Panc1 (cell line): Measurements from ENCODE around the gene INTS11. TPM values are rescaled to one million over a fixed set of nuclear protein-coding genes. Genes with fewer than 3 reads are reported as not detected.
A peak's percentile ranks its signal among the peaks of the same experiment; 100 is the strongest.

Experiments used
- ATAC-seq: fragments of 200-7000 bp; cut with Tn5 transposase; 2 replicates; pipeline ENCODE4 v1.9.1; 2020; ENCODE audit warnings: mild to moderate bottlenecking, moderate library complexity
- BruUV-seq: library from RNA; stranded (reverse); fragments of 400-500 nt; replicated peaks from 2 replicates; lab custom pipeline; 2021; lab: Mats Ljungman, UMichigan
- CTCF ChIA-PET: fragments of 300-600 bp; sonication (Branson Sonifier 250); formaldehyde crosslinking; loops from one replicate; lab custom pipeline; 2022; ENCODE audit warnings: antibody characterized with exemption; lab: Charles Lee
- POLR2A ChIA-PET: fragments of 300-600 bp; sonication (Branson Sonifier 250); formaldehyde crosslinking; loops from one replicate; lab custom pipeline; 2022; ENCODE audit warnings: antibody characterized with exemption; lab: Charles Lee
- DNase-seq: peaks from one replicate; pipeline ENCODE4 v3.0.0-alpha.2; 2010; ENCODE audit warnings: low read depth, low spot score
- H3K27ac ChIP-seq: 2 replicates; pipeline ENCODE4 v1.5.1; 2011; ENCODE audit warnings: mild to moderate bottlenecking, low read length, inconsistent platforms
- H3K27me3 ChIP-seq: fragments of 200-500 bp; sonication (Bioruptor generic); 2 replicates; pipeline ENCODE4 v1.6.0; 2014; ENCODE audit warnings: low read length, inconsistent platforms; ENCODE audit not compliant: control insufficient read depth, insufficient read depth
- H3K36me3 ChIP-seq: fragments of 200-500 bp; sonication (Bioruptor generic); 2 replicates; pipeline ENCODE4 v1.5.1; 2014; ENCODE audit warnings: inconsistent platforms, mild to moderate bottlenecking, low read length, moderate library complexity; ENCODE audit not compliant: control insufficient read depth, insufficient read depth
- H3K4me1 ChIP-seq: 2 replicates; pipeline ENCODE4 v1.5.1; 2011; ENCODE audit warnings: inconsistent platforms, mild to moderate bottlenecking, low read length, moderate library complexity; ENCODE audit not compliant: control insufficient read depth, insufficient read depth
- H3K4me3 ChIP-seq, 2 experiments: 2 replicates each; pipeline ENCODE4 v1.5.1; 2011 to 2012; ENCODE audit warnings: low read depth in 2 of 2, low read length in 2 of 2, mild to moderate bottlenecking in 2 of 2, inconsistent platforms in 1 of 2, moderate library complexity in 1 of 2
- H3K9me3 ChIP-seq: fragments of 200-500 bp; sonication (Bioruptor generic); 2 replicates; pipeline ENCODE4 v1.5.1; 2014; ENCODE audit warnings: low read depth, mild to moderate bottlenecking, inconsistent platforms, low read length, moderate library complexity; ENCODE audit not compliant: control insufficient read depth, insufficient read depth
- POLR2AphosphoS5 ChIP-seq: IDR thresholded peaks from 2 replicates; pipeline ENCODE4 v1.6.1; 2012; ENCODE audit warnings: mild to moderate bottlenecking, low read depth, low read length, moderate library complexity
- SIN3A ChIP-seq: IDR thresholded peaks from 2 replicates; pipeline ENCODE4 v1.6.1; 2012; ENCODE audit warnings: low read depth, mild to moderate bottlenecking, low read length, moderate library complexity, borderline replicate concordance; ENCODE audit not compliant: insufficient read depth
- TCF7L2 ChIP-seq: IDR thresholded peaks from 2 replicates; pipeline ENCODE4 v1.6.1; 2011; ENCODE audit warnings: mild to moderate bottlenecking, low read depth, low read length, inconsistent platforms
- in situ Hi-C: cut with HindIII; loops from 2 replicates; pipeline ENCODE4 v1.10.0; 2016; ENCODE audit warnings: low sequenced_read_pairs, low pct_unique_long_range_greater_than_20kb
- intact Hi-C: fragments of 100-400 bp; cut with micrococcal nuclease; formaldehyde crosslinking; loops from one replicate; pipeline ENCODE4 v1.10.0; 2022; ENCODE audit not compliant: unreplicated experiment
- total RNA-seq: library from RNA; stranded (reverse); gene quantifications from one replicate; pipeline ENCODE4 v1.2.1, GENCODE V29; 2021; ENCODE audit not compliant: unreplicated experiment
- TF ChIP-seq, protein P1 (sequence below), 2 experiments: IDR thresholded peaks; 2 replicates each; pipeline ENCODE4 v1.6.1; 2011 to 2012; ENCODE audit warnings: low read depth in 2 of 2, control low read depth in 1 of 2, low read length in 1 of 2, mild to moderate bottlenecking in 1 of 2, moderate library complexity in 1 of 2; ENCODE audit not compliant: insufficient read depth in 1 of 2
- TF ChIP-seq, protein P2 (sequence below): fragments of 450-650 bp; IDR thresholded peaks from 2 replicates; pipeline ENCODE4 v1.5.1; 2017; ENCODE audit warnings: mild to moderate bottlenecking

Gene INTS11
- total RNA-seq, 1 experiment from 2014 or later: 114 TPM

DNA sequence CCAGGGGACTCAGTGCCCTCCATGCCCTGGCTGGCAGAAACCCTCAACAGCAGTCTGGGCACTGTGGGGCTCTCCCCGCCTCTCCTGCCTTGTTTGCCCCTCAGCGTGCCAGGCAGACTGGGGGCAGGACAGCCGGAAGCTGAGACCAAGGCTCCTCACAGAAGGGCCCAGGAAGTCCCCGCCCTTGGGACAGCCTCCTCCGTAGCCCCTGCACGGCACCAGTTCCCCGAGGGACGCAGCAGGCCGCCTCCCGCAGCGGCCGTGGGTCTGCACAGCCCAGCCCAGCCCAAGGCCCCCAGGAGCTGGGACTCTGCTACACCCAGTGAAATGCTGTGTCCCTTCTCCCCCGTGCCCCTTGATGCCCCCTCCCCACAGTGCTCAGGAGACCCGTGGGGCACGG, 3.8 kb upstream of the INTS11 start:
- BruUV-seq: no TSS peak
- Histone ChIP-seq H3K4me3 (no peak overlapping the region), H3K27ac (no peak overlapping the region), H3K36me3 (no peaks in the 10 kb centered on the region; the same call in 1 of the 2 replicates), H3K27me3 (no peaks in the 10 kb centered on the region), H3K4me1 (peaks cover 10% of the 10 kb centered on the region; the same call in 1 of the 2 replicates), H3K9me3 (no peaks in the 10 kb centered on the region)
- ChIA-PET CTCF (no interaction called here), POLR2A (no interaction called here)
- ATAC-seq (no peak), DNase-seq (no peak)
- in situ Hi-C loops (no loop called here), intact Hi-C loops (no loop called here)
- TF ChIP-seq POLR2AphosphoS5 (no peak), TCF7L2 (no peak), SIN3A (no peak)
- TF ChIP-seq, protein P1, sequence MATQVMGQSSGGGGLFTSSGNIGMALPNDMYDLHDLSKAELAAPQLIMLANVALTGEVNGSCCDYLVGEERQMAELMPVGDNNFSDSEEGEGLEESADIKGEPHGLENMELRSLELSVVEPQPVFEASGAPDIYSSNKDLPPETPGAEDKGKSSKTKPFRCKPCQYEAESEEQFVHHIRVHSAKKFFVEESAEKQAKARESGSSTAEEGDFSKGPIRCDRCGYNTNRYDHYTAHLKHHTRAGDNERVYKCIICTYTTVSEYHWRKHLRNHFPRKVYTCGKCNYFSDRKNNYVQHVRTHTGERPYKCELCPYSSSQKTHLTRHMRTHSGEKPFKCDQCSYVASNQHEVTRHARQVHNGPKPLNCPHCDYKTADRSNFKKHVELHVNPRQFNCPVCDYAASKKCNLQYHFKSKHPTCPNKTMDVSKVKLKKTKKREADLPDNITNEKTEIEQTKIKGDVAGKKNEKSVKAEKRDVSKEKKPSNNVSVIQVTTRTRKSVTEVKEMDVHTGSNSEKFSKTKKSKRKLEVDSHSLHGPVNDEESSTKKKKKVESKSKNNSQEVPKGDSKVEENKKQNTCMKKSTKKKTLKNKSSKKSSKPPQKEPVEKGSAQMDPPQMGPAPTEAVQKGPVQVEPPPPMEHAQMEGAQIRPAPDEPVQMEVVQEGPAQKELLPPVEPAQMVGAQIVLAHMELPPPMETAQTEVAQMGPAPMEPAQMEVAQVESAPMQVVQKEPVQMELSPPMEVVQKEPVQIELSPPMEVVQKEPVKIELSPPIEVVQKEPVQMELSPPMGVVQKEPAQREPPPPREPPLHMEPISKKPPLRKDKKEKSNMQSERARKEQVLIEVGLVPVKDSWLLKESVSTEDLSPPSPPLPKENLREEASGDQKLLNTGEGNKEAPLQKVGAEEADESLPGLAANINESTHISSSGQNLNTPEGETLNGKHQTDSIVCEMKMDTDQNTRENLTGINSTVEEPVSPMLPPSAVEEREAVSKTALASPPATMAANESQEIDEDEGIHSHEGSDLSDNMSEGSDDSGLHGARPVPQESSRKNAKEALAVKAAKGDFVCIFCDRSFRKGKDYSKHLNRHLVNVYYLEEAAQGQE (IDR thresholded peaks at IDR 0.05; ENCODE audit: insufficient read depth in 1 of 2, low read depth in 2 of 2, low read length in 1 of 2): no peak
- TF ChIP-seq, protein P2, sequence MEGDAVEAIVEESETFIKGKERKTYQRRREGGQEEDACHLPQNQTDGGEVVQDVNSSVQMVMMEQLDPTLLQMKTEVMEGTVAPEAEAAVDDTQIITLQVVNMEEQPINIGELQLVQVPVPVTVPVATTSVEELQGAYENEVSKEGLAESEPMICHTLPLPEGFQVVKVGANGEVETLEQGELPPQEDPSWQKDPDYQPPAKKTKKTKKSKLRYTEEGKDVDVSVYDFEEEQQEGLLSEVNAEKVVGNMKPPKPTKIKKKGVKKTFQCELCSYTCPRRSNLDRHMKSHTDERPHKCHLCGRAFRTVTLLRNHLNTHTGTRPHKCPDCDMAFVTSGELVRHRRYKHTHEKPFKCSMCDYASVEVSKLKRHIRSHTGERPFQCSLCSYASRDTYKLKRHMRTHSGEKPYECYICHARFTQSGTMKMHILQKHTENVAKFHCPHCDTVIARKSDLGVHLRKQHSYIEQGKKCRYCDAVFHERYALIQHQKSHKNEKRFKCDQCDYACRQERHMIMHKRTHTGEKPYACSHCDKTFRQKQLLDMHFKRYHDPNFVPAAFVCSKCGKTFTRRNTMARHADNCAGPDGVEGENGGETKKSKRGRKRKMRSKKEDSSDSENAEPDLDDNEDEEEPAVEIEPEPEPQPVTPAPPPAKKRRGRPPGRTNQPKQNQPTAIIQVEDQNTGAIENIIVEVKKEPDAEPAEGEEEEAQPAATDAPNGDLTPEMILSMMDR: no peak

DNA sequence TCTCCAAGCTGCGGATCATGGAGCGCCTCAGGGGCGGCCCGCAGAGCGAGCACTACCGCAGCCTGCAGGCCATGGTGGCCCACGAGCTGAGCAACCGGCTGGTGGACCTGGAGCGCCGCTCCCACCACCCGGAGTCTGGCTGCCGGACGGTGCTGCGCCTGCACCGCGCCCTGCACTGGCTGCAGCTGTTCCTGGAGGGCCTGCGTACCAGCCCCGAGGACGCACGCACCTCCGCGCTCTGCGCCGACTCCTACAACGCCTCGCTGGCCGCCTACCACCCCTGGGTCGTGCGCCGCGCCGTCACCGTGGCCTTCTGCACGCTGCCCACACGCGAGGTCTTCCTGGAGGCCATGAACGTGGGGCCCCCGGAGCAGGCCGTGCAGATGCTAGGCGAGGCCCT, 2.8 kb upstream of the INTS11 start:
- Histone ChIP-seq H3K27me3 (no peaks in the 10 kb centered on the region), H3K4me3 (no peak overlapping the region), H3K9me3 (no peaks in the 10 kb centered on the region), H3K4me1 (peaks cover 15% of the 10 kb centered on the region), H3K27ac (no peak overlapping the region), H3K36me3 (no peaks in the 10 kb centered on the region; the same call in 1 of the 2 replicates)
- intact Hi-C loops (no loop called here), in situ Hi-C loops (no loop called here)
- TSS peak; percentile 71 for BruUV-seq
- TF ChIP-seq, protein P2: no peak
- TF ChIP-seq TCF7L2: no peak
- TF ChIP-seq SIN3A: no peak
- no peak for TF ChIP-seq POLR2AphosphoS5
- TF ChIP-seq, protein P1 (IDR thresholded peaks at IDR 0.05; ENCODE audit: insufficient read depth in 1 of 2, low read depth in 2 of 2, low read length in 1 of 2): no peak
- ChIA-PET CTCF (no interaction called here), POLR2A (no interaction called here)
- DNase-seq: no peak
- no peak for ATAC-seq
